ENCODE results near the gene DNER.

DNER gene

GRCh38 chr2:229675569-229675968, 38.8 kb downstream of the DNER start:
- no peak overlapping the region for H3K27ac ChIP-seq (ENCODE audit: low read depth, low read length)
- no peak overlapping the region for H3K4me2 ChIP-seq (ENCODE audit: low read length)
- no peak overlapping the region for H4K8ac ChIP-seq (ENCODE audit: low read depth, low read length)
- H3K9ac ChIP-seq (ENCODE audit: low read length), result no peak overlapping the region
- H3K79me2 ChIP-seq (ENCODE audit: control insufficient read depth, insufficient read depth, low read length, poor library complexity), result no peaks in the 10 kb centered on the region
- no peak overlapping the region for H3K14ac ChIP-seq (ENCODE audit: low read length)
- H2AFZ ChIP-seq (ENCODE audit: insufficient read depth, low read length, poor library complexity), result no peak overlapping the region
- no peak for DNase-seq
- H2BK12ac ChIP-seq (ENCODE audit: low read length), result no peak overlapping the region
- no peak overlapping the region for H4K12ac ChIP-seq (ENCODE audit: low read depth, low read length)
- no peaks in the 10 kb centered on the region for H3K9me3 ChIP-seq (ENCODE audit: insufficient read depth, low read depth, low read length)
- no peak overlapping the region for H3K4me3 ChIP-seq (ENCODE audit: low read depth, low read length)
- H2BK120ac ChIP-seq (ENCODE audit: insufficient read depth, low read length, poor library complexity), result no peak overlapping the region
- H3K4ac ChIP-seq (ENCODE audit: low read depth, low read length), result no peak overlapping the region
- H3K18ac ChIP-seq (ENCODE audit: low read length), result no peak overlapping the region
- no peaks in the 10 kb centered on the region for H3K4me1 ChIP-seq (ENCODE audit: control insufficient read depth in 1 of 2, insufficient read depth in 2 of 2, low read length in 2 of 2)
- WGBS (ENCODE audit: extremely low coverage, insufficient coverage, insufficient read length), result no CpG with 5 or more reads among the region's 4 CpGs
- H2AK5ac ChIP-seq (ENCODE audit: low read length), result no peak overlapping the region
- no peaks in the 10 kb centered on the region for H3K79me1 ChIP-seq (ENCODE audit: low read length)
- no peak overlapping the region for H3K23ac ChIP-seq (ENCODE audit: low read length)
- no peak overlapping the region for H4K91ac ChIP-seq (ENCODE audit: low read depth, low read length)
- no peaks in the 10 kb centered on the region for H3K27me3 ChIP-seq (ENCODE audit: insufficient read depth, low read length)
- no peaks in the 10 kb centered on the region for H3K36me3 ChIP-seq (ENCODE audit: control insufficient read depth in 1 of 2, insufficient read depth in 2 of 2, low read length in 2 of 2)
- no peak overlapping the region for H2BK5ac ChIP-seq (ENCODE audit: low read depth, low read length, poor library complexity)

GRCh38 chr2:229674830-229675530, 39.4 kb downstream of the DNER start:
- Histone ChIP-seq H3K9ac (ENCODE audit: low read length) (no peak overlapping the region), H4K12ac (ENCODE audit: low read depth, low read length) (no peak overlapping the region), H2BK5ac (ENCODE audit: low read depth, low read length, poor library complexity) (no peak overlapping the region), H2BK12ac (ENCODE audit: low read length) (no peak overlapping the region), H3K27me3 (ENCODE audit: insufficient read depth, low read length) (no peaks in the 10 kb centered on the region), H3K79me1 (ENCODE audit: low read length) (no peaks in the 10 kb centered on the region), H3K4me1 (ENCODE audit: control insufficient read depth in 1 of 2, insufficient read depth in 2 of 2, low read length in 2 of 2) (no peaks in the 10 kb centered on the region), H3K14ac (ENCODE audit: low read length) (no peak overlapping the region), H3K4me3 (ENCODE audit: low read depth, low read length) (no peak overlapping the region), H3K23ac (ENCODE audit: low read length) (no peak overlapping the region), H2AK5ac (ENCODE audit: low read length) (no peak overlapping the region), H3K79me2 (ENCODE audit: control insufficient read depth, insufficient read depth, low read length, poor library complexity) (no peaks in the 10 kb centered on the region), H3K36me3 (ENCODE audit: control insufficient read depth in 1 of 2, insufficient read depth in 2 of 2, low read length in 2 of 2) (no peaks in the 10 kb centered on the region), H4K91ac (ENCODE audit: low read depth, low read length) (no peak overlapping the region), H3K9me3 (ENCODE audit: insufficient read depth, low read depth, low read length) (no peaks in the 10 kb centered on the region), H4K8ac (ENCODE audit: low read depth, low read length) (no peak overlapping the region), H2BK120ac (ENCODE audit: insufficient read depth, low read length, poor library complexity) (no peak overlapping the region), H3K27ac (ENCODE audit: low read depth, low read length) (no peak overlapping the region), H2AFZ (ENCODE audit: insufficient read depth, low read length, poor library complexity) (no peak overlapping the region), H3K4me2 (ENCODE audit: low read length) (no peak overlapping the region), H3K4ac (ENCODE audit: low read depth, low read length) (no peak overlapping the region), H3K18ac (ENCODE audit: low read length) (no peak overlapping the region)
- no peak for DNase-seq
- no CpG with 5 or more reads among the region's 6 CpGs for WGBS (ENCODE audit: extremely low coverage, insufficient coverage, insufficient read length)

- Histone ChIP-seq H4K8ac (ENCODE audit: low read depth, low read length) (no peak overlapping the region), H3K4me1 (ENCODE audit: control insufficient read depth in 1 of 2, insufficient read depth in 2 of 2, low read length in 2 of 2) (no peaks in the 10 kb centered on the region), H3K36me3 (ENCODE audit: control insufficient read depth in 1 of 2, insufficient read depth in 2 of 2, low read length in 2 of 2) (no peaks in the 10 kb centered on the region), H3K27ac (ENCODE audit: low read depth, low read length) (no peak overlapping the region), H3K9me3 (ENCODE audit: insufficient read depth, low read depth, low read length) (no peaks in the 10 kb centered on the region), H3K4me3 (ENCODE audit: low read depth, low read length) (no peak overlapping the region), H3K79me1 (ENCODE audit: low read length) (no peaks in the 10 kb centered on the region), H2AFZ (ENCODE audit: insufficient read depth, low read length, poor library complexity) (no peak overlapping the region), H3K4me2 (ENCODE audit: low read length) (no peak overlapping the region), H2BK5ac (ENCODE audit: low read depth, low read length, poor library complexity) (no peak overlapping the region), H4K12ac (ENCODE audit: low read depth, low read length) (no peak overlapping the region), H3K18ac (ENCODE audit: low read length) (no peak overlapping the region), H3K27me3 (ENCODE audit: insufficient read depth, low read length) (no peaks in the 10 kb centered on the region), H2AK5ac (ENCODE audit: low read length) (no peak overlapping the region), H3K4ac (ENCODE audit: low read depth, low read length) (no peak overlapping the region), H3K9ac (ENCODE audit: low read length) (no peak overlapping the region), H2BK120ac (ENCODE audit: insufficient read depth, low read length, poor library complexity) (no peak overlapping the region), H2BK12ac (ENCODE audit: low read length) (no peak overlapping the region), H3K14ac (ENCODE audit: low read length) (no peak overlapping the region), H3K23ac (ENCODE audit: low read length) (peak overlapping the region; percentile 42), H4K91ac (ENCODE audit: low read depth, low read length) (no peak overlapping the region), H3K79me2 (ENCODE audit: control insufficient read depth, insufficient read depth, low read length, poor library complexity) (no peaks in the 10 kb centered on the region)
- WGBS (ENCODE audit: extremely low coverage, insufficient coverage, insufficient read length), result no CpG with 5 or more reads among the region's 5 CpGs
- DNase-seq, result no peak
Measured at GRCh38 chr2:229673676-229674075, 40.7 kb downstream of the DNER start.

GRCh38 chr2:229672021-229672420, 42.3 kb downstream of the DNER start:
- Histone ChIP-seq H2AFZ (ENCODE audit: insufficient read depth, low read length, poor library complexity) (no peak overlapping the region), H2BK5ac (ENCODE audit: low read depth, low read length, poor library complexity) (no peak overlapping the region), H3K23ac (ENCODE audit: low read length) (no peak overlapping the region), H3K4me3 (ENCODE audit: low read depth, low read length) (no peak overlapping the region), H3K4ac (ENCODE audit: low read depth, low read length) (no peak overlapping the region), H2AK5ac (ENCODE audit: low read length) (no peak overlapping the region), H3K79me1 (ENCODE audit: low read length) (no peaks in the 10 kb centered on the region), H3K4me1 (ENCODE audit: control insufficient read depth in 1 of 2, insufficient read depth in 2 of 2, low read length in 2 of 2) (no peaks in the 10 kb centered on the region), H3K14ac (ENCODE audit: low read length) (no peak overlapping the region), H4K12ac (ENCODE audit: low read depth, low read length) (no peak overlapping the region), H3K79me2 (ENCODE audit: control insufficient read depth, insufficient read depth, low read length, poor library complexity) (no peaks in the 10 kb centered on the region), H3K18ac (ENCODE audit: low read length) (no peak overlapping the region), H3K9ac (ENCODE audit: low read length) (no peak overlapping the region), H4K91ac (ENCODE audit: low read depth, low read length) (no peak overlapping the region), H3K36me3 (ENCODE audit: control insufficient read depth in 1 of 2, insufficient read depth in 2 of 2, low read length in 2 of 2) (no peaks in the 10 kb centered on the region), H3K4me2 (ENCODE audit: low read length) (no peak overlapping the region), H3K27me3 (ENCODE audit: insufficient read depth, low read length) (no peaks in the 10 kb centered on the region), H2BK120ac (ENCODE audit: insufficient read depth, low read length, poor library complexity) (no peak overlapping the region), H3K27ac (ENCODE audit: low read depth, low read length) (no peak overlapping the region), H2BK12ac (ENCODE audit: low read length) (no peak overlapping the region), H3K9me3 (ENCODE audit: insufficient read depth, low read depth, low read length) (no peaks in the 10 kb centered on the region), H4K8ac (ENCODE audit: low read depth, low read length) (no peak overlapping the region)
- DNase-seq, result no peak
- no CpG with 5 or more reads among the region's 8 CpGs for WGBS (ENCODE audit: extremely low coverage, insufficient coverage, insufficient read length)

All from trophoblast cell (in vitro differentiated cells and primary cell).